RWPE2 (cell line): ENCODE measurements around the gene C1orf50.

Experiments
- ATAC-seq: fragments of 200-7000 bp; cut with Tn5 transposase; 3 replicates; pipeline ENCODE4 v1.9.1; 2021; ENCODE audit warnings: low read depth
- DNase-seq: peaks from one replicate; pipeline ENCODE4 v3.0.0-alpha.2; 2020; ENCODE audit warnings: low spot score
- H3K27ac ChIP-seq: fragments of 450-650 bp; 2 replicates; pipeline ENCODE4 v1.5.1; 2017; ENCODE audit warnings: mild to moderate bottlenecking; ENCODE audit not compliant: poor library complexity, severe bottlenecking
- H3K27me3 ChIP-seq: fragments of 250-450 bp; sonication (Bioruptor Pico); 2 replicates; pipeline ENCODE4 v1.5.1; 2021; ENCODE audit warnings: mild to moderate bottlenecking, moderate library complexity; ENCODE audit not compliant: insufficient read depth, poor library complexity, severe bottlenecking
- H3K36me3 ChIP-seq: fragments of 250-450 bp; sonication (Bioruptor Pico); 2 replicates; pipeline ENCODE4 v1.5.1; 2020; ENCODE audit warnings: low read depth, mild to moderate bottlenecking, moderate library complexity
- H3K4me1 ChIP-seq: fragments of 250-450 bp; sonication (Bioruptor Pico); 2 replicates; pipeline ENCODE4 v1.5.1; 2021; ENCODE audit warnings: mild to moderate bottlenecking, moderate library complexity; ENCODE audit not compliant: insufficient read depth, poor library complexity, severe bottlenecking
- H3K4me3 ChIP-seq: fragments of 250-450 bp; sonication (Bioruptor Pico); 2 replicates; pipeline ENCODE4 v1.5.1; 2021; ENCODE audit warnings: mild to moderate bottlenecking, moderate library complexity; ENCODE audit not compliant: severe bottlenecking
- H3K9me3 ChIP-seq: fragments of 250-450 bp; sonication (Bioruptor Pico); 2 replicates; pipeline ENCODE4 v1.5.1; 2021; ENCODE audit warnings: mild to moderate bottlenecking, moderate library complexity; ENCODE audit not compliant: severe bottlenecking
- TF ChIP-seq, protein P1 (sequence below): fragments of 450-650 bp; IDR thresholded peaks from one replicate; pipeline ENCODE4 v1.5.1; 2017; ENCODE audit warnings: mild to moderate bottlenecking, moderate library complexity; ENCODE audit not compliant: poor library complexity, severe bottlenecking

The C1orf50 gene

DNA sequence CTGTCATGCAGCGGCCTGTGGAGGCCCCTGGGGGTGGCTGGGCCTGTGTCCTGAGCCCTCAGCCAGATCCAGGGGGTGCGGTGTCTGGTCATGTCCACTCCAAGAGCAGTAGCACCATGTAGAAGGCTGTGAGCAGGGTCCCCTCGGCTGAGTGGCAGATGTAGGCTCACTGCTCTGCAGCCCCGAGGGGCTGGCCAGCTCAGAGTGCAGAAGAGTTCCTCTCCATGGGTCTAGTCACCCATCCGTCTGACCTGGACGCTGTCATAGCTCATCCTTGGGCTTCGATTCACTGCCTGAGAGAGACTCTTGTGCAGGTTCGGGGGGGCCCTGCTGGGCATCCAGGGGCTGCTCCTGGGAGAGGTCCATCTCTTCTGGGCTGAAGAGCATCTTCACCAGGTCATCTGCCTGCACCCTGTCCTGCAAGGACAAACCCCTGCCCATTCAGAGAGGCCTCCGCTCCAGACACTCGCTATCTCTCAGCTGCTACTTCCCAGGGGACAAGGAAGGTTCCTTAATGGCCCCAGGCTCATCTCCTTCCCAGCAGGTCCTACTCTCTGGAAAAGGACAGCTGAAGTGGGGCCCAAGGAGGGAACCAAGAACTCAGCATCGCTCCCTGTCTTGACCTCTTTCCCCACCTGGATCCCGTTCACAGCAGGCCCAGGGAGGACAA, 20.5 kb upstream of the C1orf50 start:
- H3K9me3 ChIP-seq: no peaks in the 10 kb centered on the region
- H3K27me3 ChIP-seq: no peaks in the 10 kb centered on the region
- no peak overlapping the region for H3K27ac ChIP-seq
- DNase-seq (no peak), ATAC-seq (no peak)
- H3K4me1 ChIP-seq: peaks cover 12% of the 10 kb centered on the region
- TF ChIP-seq, protein P1, sequence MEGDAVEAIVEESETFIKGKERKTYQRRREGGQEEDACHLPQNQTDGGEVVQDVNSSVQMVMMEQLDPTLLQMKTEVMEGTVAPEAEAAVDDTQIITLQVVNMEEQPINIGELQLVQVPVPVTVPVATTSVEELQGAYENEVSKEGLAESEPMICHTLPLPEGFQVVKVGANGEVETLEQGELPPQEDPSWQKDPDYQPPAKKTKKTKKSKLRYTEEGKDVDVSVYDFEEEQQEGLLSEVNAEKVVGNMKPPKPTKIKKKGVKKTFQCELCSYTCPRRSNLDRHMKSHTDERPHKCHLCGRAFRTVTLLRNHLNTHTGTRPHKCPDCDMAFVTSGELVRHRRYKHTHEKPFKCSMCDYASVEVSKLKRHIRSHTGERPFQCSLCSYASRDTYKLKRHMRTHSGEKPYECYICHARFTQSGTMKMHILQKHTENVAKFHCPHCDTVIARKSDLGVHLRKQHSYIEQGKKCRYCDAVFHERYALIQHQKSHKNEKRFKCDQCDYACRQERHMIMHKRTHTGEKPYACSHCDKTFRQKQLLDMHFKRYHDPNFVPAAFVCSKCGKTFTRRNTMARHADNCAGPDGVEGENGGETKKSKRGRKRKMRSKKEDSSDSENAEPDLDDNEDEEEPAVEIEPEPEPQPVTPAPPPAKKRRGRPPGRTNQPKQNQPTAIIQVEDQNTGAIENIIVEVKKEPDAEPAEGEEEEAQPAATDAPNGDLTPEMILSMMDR: no peak
- peaks cover 7% of the 10 kb centered on the region for H3K36me3 ChIP-seq
- H3K4me3 ChIP-seq: no peak overlapping the region

DNA sequence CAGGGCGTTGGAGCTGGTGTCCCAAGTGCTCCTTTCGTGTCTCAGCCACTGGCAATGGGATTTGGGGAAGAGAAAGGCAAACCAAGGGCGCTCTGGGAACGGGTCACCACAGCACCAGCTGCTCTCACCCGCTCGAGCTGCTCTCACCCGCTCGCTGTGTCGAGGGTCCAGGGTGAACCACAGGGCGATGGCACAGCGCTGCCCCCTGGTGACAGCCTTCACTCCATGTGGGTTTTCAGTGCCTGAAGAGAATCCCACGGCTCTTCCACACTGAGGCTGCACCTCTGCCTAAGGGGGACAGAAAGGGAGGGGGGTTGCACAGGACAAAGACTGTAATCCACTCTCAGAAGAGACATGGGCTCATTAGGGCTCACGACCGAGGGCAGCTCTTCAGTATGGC, 19.9 kb upstream of the C1orf50 start:
- Histone ChIP-seq H3K4me3 (no peak overlapping the region), H3K4me1 (peaks cover 12% of the 10 kb centered on the region), H3K36me3 (peaks cover 13% of the 10 kb centered on the region), H3K9me3 (no peaks in the 10 kb centered on the region), H3K27ac (no peak overlapping the region), H3K27me3 (no peaks in the 10 kb centered on the region)
- ATAC-seq (no peak), DNase-seq (no peak)
- TF ChIP-seq, protein P1: peak; percentile 48

DNA sequence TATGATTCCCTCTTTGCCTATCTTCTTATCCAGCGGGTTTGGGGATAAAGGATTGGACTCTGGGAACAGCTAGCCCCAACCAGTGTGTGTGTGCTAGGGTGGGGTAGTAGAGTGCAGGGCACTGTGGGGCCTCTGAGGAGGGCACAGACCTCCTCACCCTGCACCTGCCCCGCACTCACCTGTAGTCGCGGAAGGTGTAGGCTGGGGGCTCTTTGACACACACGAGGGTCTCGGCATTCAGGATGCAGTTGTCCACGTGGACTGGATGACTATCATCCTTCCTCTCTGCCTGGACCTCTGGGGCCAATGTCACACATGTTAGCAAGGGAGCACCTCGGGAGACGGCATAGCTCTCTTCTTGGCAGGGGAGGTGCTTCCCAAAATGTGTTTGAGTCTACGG, 19.0 kb upstream of the C1orf50 start:
- no peak overlapping the region for H3K4me3 ChIP-seq
- H3K27me3 ChIP-seq: no peaks in the 10 kb centered on the region
- DNase-seq: no peak
- peaks cover 6% of the 10 kb centered on the region for H3K4me1 ChIP-seq
- no peaks in the 10 kb centered on the region for H3K9me3 ChIP-seq
- TF ChIP-seq, protein P1: no peak
- no peak overlapping the region for H3K27ac ChIP-seq
- H3K36me3 ChIP-seq: peaks cover 22% of the 10 kb centered on the region
- ATAC-seq: no peak

DNA sequence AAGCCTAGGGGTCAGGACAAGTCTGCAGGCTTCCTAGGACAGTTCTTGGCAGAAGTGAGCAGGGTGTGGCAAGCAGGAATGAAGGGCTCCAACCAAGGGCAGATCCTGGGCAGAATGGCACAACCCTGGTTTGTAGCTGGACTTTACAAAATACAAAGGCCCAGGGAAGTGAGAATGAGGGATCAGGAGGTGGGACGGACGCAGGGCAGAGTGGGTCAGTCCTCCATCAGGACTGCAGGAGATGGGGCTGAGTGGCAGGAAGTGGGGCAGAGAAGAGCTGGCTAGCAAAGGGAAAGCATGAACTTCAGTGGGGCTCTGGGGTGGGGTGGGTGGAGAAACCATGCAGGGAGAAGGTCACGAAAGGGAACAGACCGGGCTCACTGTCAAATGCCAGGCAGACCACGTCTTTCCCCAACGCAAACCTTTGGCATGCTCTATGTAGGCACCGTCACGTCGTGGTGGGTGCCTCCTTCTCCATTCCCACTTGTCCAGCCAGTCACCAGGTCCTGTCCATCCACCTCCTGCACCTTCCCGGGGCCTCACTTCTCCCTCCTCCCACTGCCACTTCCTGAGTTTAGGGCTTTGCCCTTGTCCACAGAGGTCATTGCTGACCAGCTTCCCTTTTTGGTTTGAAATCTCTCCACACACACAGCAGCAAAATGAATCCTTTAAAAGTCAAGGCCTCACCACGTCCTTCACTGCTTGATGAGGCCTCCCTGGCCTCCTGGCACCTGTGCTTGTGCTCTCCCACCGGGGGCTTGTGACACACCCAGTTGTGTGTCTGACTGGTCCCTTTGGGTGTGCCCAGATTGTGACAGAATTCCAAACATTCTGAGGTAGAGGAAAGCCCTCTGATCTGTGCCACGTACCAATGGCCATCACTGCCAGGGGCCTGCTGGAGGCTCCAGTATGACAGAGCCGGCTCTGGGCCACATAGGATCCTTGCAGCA, 18.3 kb upstream of the C1orf50 start:
- Histone ChIP-seq H3K27ac (no peak overlapping the region), H3K4me1 (peaks cover under 1% of the 10 kb centered on the region), H3K36me3 (peaks cover 28% of the 10 kb centered on the region), H3K27me3 (no peaks in the 10 kb centered on the region), H3K4me3 (no peak overlapping the region), H3K9me3 (no peaks in the 10 kb centered on the region)
- TF ChIP-seq, protein P1: no peak
- ATAC-seq (no peak), DNase-seq (no peak)
